GM12874 (cell line): ENCODE results near the gene UTY.

Source experiments
- CTCF ChIP-seq: IDR thresholded peaks from 2 replicates; pipeline ENCODE4 v1.5.1; 2011; ENCODE audit warnings: low read depth, mild to moderate bottlenecking, control low read depth, low read length, moderate library complexity; ENCODE audit not compliant: insufficient read depth

UTY gene

GRCh38 chrY:13478126-13478785 is 1.6 kb downstream of the UTY start:
- no peak for TF ChIP-seq CTCF

- TF ChIP-seq CTCF = no peak
Measured at GRCh38 chrY:13474997-13475396, 4.8 kb downstream of the UTY start.

- TF ChIP-seq CTCF = no peak
Measured at GRCh38 chrY:13451572-13451971, 28.3 kb downstream of the UTY start.

GRCh38 chrY:13450596-13451130 is 29.2 kb downstream of the UTY start:
- no peak for TF ChIP-seq CTCF

GRCh38 chrY:13445566-13445965 is 34.3 kb downstream of the UTY start:
- TF ChIP-seq CTCF = no peak

- TF ChIP-seq CTCF = no peak
Measured at GRCh38 chrY:13443146-13443545, 36.7 kb downstream of the UTY start.

- no peak for TF ChIP-seq CTCF
Measured at GRCh38 chrY:13440811-13441210, 39.0 kb downstream of the UTY start.
